Measurements from ENCODE around the gene SRRM4. TPM values are rescaled to one million over a fixed set of nuclear protein-coding genes. Genes with fewer than 3 reads are reported as not detected.

SRRM4 gene
- total RNA-seq, 1 donor from 2014 or later, result 0.10 TPM

DNA sequence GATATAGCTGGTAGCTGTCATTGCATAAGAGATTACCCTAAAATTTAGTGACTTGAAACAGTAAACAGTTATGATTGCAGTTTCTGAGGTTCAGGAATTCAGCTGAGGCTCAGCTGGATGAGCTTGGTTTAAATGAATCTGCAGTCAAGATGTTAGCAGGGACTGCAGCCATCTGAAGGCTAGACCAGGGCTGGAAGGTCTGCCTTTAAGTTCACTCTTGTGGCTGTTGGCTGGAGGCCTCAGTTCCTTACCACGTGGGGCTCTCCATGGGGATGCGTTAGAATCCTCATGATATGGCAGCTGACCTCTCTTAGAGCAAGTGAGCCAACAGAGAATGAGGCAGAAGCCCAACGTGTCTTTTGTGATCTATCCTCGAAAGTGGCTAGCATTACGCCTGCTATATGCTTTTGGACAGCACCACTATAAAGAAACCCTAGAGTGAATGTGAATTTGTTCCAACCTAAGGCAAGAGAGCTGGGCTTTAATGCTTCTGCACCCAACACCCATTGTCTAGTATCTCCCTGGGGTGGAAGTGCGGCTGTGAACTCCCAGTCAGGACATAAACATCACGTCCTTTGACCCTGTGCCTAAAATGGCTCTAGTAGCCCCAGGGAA, 223.4 kb downstream of the SRRM4 start:
- peak; percentile 34 for DNase-seq

DNA sequence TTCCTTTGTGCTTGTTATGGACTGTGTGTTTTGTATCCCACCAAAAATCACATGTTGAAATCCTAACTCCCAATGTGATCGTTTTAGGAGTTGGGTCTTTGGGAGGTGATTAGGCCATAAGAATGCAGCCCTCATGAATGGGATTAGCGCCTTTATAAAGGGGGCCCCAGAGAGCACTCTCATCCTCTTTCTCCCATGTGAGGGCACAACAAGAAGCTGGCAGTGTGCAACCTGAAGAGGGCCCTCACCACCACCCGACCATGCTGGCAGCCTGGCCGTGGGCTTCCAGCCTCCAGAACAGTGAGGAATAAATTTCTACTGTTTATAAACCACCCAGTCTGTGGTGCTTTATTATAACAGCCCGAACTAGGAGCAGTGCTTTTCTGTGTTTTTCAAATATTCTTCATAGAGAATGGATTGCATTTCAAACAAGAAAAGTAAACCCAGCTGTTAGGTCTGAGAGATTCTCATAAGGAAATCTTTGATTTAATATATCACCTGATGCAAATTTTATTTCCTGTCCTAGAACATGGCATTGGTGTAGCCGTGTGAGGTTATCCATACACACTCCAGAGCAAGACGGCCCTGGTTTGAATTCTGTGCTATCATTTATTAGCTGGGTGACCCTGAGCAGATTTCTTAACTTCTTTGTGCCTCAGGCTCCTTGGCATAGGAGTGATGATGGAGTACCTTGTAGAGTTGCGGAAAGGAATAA, 225.2 kb downstream of the SRRM4 start:
- no peak for DNase-seq

GRCh38 chr12:119207063-119207560, 225.8 kb downstream of the SRRM4 start:
- no peak for DNase-seq

DNA sequence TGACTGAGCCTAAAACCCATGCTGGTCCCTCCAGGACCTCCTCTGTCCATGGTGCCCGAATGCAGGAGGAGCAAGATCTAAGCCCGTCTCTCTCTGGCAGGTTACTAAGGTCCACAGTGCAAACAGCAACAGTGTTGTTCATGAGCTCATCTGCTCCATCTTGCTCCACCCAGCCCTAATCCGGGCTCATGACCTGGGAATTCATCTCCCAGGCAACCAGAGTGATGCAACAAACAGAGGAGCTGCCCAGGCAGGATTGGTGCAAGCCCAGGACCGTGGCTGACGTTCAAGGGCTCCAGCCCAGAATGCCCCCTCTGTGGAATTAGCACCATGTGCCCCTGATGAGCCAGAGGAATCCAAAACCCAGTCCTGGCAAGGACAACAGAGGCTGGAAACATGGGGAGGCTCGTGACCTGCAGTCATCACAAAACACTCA, 227.3 kb downstream of the SRRM4 start:
- peak; percentile 45 for DNase-seq

DNA sequence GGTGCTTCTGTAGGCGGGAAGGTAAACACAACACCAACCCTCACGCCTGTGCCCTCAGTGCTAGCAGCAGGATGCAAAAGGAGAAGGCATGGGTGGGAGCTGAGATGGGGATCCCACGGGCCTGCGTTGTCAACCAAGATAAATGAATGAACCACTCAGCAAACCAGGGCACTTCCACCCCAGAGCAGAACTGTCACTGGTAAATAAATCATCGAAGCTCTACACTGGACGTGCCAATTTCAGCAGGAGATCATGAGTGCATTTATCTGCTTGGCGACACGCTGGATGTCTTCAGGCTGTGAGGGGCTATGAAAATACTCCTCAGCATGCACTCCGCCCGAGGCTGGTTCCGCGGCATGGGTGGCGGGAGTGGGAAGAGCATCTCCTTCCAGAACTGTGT, 230.5 kb downstream of the SRRM4 start:
- DNase-seq, result no peak

Other genes starting within 250 kb of the SRRM4 start
- gene HSPB8, start 197.4 kb downstream of the SRRM4 start, total RNA-seq, result 26.8 TPM